A549 (cell line): ENCODE results near the gene HNF4A. TPM values are rescaled to one million over a fixed set of nuclear protein-coding genes. Genes with fewer than 3 reads are reported as not detected.

ENCODE experiments used
- ATAC-seq, 2 experiments: fragments of 200-7000 bp in 1 of 2; fragments of >200 bp in 1 of 2; cut with Nextera tagmentation in 1 of 2; cut with Tn5 transposase in 1 of 2; 3 replicates each; pipeline versions ENCODE4 v1.8.0 to v1.9.1; 2018 to 2020; ENCODE audit warnings: mild to moderate bottlenecking in 1 of 2, moderate library complexity in 1 of 2
- CTCF ChIA-PET: fragments of 300-600 bp; sonication (Branson Sonifier 250); formaldehyde crosslinking; extraction: SDS; loops from one replicate; lab custom pipeline; 2021; ENCODE audit warnings: antibody characterized with exemption, inconsistent platforms; lab: Yijun Ruan, JAX
- POLR2A ChIA-PET: fragments of 350-600 bp; formaldehyde crosslinking; extraction: SDS; loops from one replicate; lab custom pipeline; 2021; ENCODE audit warnings: antibody characterized with exemption, inconsistent platforms; lab: Yijun Ruan, JAX
- DNase-seq, 2 experiments: peaks; one replicate each; pipeline versions ENCODE4 v3.0.0 to v3.0.0-alpha.2; 2011 to 2016; ENCODE audit warnings: low read depth in 1 of 2, low spot score in 1 of 2
- FAIRE-seq: peaks from 2 replicates; lab custom pipeline; 2011; peaks lifted over from hg19 to GRCh38; lab: Jason Lieb, UNC
- H3K27ac ChIP-seq, 2 experiments: fragments of >200 bp; sonication (Bioruptor Twin); formaldehyde crosslinking; 3 replicates each; pipeline ENCODE4 v1.5.1; 2016 to 2017
- H3K4me1 ChIP-seq: fragments of >200 bp; sonication (Bioruptor Twin); formaldehyde crosslinking; 3 replicates; pipeline ENCODE4 v1.6.1; 2016
- H3K4me2 ChIP-seq: fragments of >200 bp; sonication (Bioruptor Twin); formaldehyde crosslinking; 3 replicates; pipeline ENCODE4 v1.6.1; 2016
- H3K4me3 ChIP-seq: fragments of >200 bp; sonication (Bioruptor Twin); formaldehyde crosslinking; 3 replicates; pipeline ENCODE4 v1.5.1; 2016
- H3K9me3 ChIP-seq: fragments of >200 bp; sonication (Bioruptor Twin); formaldehyde crosslinking; 3 replicates; pipeline ENCODE4 v1.6.1; 2016
- BCL3 ChIP-seq: fragments of >200 bp; sonication (Bioruptor Twin); formaldehyde crosslinking; IDR thresholded peaks from 3 replicates; pipeline ENCODE4 v1.6.1; 2016
- CEBPB ChIP-seq, 2 experiments: fragments of >200 bp in 1 of 2; sonication (Bioruptor Twin) in 1 of 2; formaldehyde crosslinking in 1 of 2; IDR thresholded peaks; 2 replicates each; pipeline ENCODE4 v1.6.1; 2012 to 2016
- CHD4 ChIP-seq: fragments of 200-600 bp; sonication (generic); IDR thresholded peaks from 2 replicates; pipeline ENCODE4 v1.6.1; 2016; ENCODE audit warnings: antibody characterized with exemption, mild to moderate bottlenecking, borderline replicate concordance
- EP300 ChIP-seq, 2 experiments: fragments of >200 bp; sonication (Bioruptor Twin); formaldehyde crosslinking; IDR thresholded peaks; 2 replicates in 1 of 2; 3 replicates in 1 of 2; pipeline ENCODE4 v1.6.1; 2016 to 2017
- ESRRA ChIP-seq: fragments of 150-350 bp; IDR thresholded peaks from 2 replicates; pipeline ENCODE4 v1.6.1; 2014; ENCODE audit warnings: mild to moderate bottlenecking, low read length, borderline replicate concordance
- FOSL2 ChIP-seq, 2 experiments: fragments of 450-650 bp in 1 of 2; fragments of >200 bp in 1 of 2; sonication (Bioruptor Twin) in 1 of 2; formaldehyde crosslinking; IDR thresholded peaks; 2 replicates each; pipeline versions ENCODE4 v1.5.0 to v1.6.1; 2016 to 2020; ENCODE audit warnings: mild to moderate bottlenecking in 1 of 2, moderate library complexity in 1 of 2
- GATA3 ChIP-seq: IDR thresholded peaks from 2 replicates; pipeline ENCODE4 v1.6.1; 2012; ENCODE audit warnings: borderline replicate concordance
- HDAC2 ChIP-seq: fragments of 200-600 bp; sonication (generic); IDR thresholded peaks from 2 replicates; pipeline ENCODE4 v1.6.1; 2016
- JUN ChIP-seq, 2 experiments: fragments of >200 bp; sonication (Bioruptor Twin); formaldehyde crosslinking; IDR thresholded peaks; 2 replicates in 1 of 2; 3 replicates in 1 of 2; pipeline ENCODE4 v1.6.1; 2016 to 2017
- JUNB ChIP-seq: fragments of >200 bp; sonication (Bioruptor Twin); formaldehyde crosslinking; IDR thresholded peaks from 2 replicates; pipeline ENCODE4 v1.6.1; 2016
- KDM1A ChIP-seq: fragments of 200-600 bp; sonication (generic); IDR thresholded peaks from 2 replicates; pipeline ENCODE4 v1.6.1; 2016; ENCODE audit warnings: low read depth, mild to moderate bottlenecking
- MAZ ChIP-seq: fragments of 150-350 bp; IDR thresholded peaks from 2 replicates; pipeline ENCODE4 v1.6.1; 2014; ENCODE audit warnings: antibody characterized with exemption, low read depth, low read length, borderline replicate concordance
- NFE2L2 ChIP-seq: fragments of 150-350 bp; conservative IDR thresholded peaks from 2 replicates; pipeline ENCODE4 v1.6.1; 2014; ENCODE audit warnings: low read length
- NR3C1 ChIP-seq: fragments of >200 bp; sonication (Bioruptor Twin); formaldehyde crosslinking; IDR thresholded peaks from 3 replicates; pipeline ENCODE4 v1.6.1; 2017
- RAD21 ChIP-seq, 2 experiments: fragments of >200 bp in 1 of 2; sonication (Bioruptor Twin) in 1 of 2; formaldehyde crosslinking in 1 of 2; IDR thresholded peaks in 1 of 2; conservative IDR thresholded peaks in 1 of 2; 2 replicates in 1 of 2; 3 replicates in 1 of 2; pipeline ENCODE4 v1.6.1; 2012 to 2018; ENCODE audit warnings: inconsistent platforms in 1 of 2
- RCOR1 ChIP-seq: fragments of 150-350 bp; IDR thresholded peaks from 2 replicates; pipeline ENCODE4 v1.6.1; 2014; ENCODE audit warnings: antibody characterized with exemption, low read length, low read depth
- SMC3 ChIP-seq: fragments of >200 bp; sonication (Bioruptor Twin); formaldehyde crosslinking; IDR thresholded peaks from 3 replicates; pipeline ENCODE4 v1.6.1; 2018; ENCODE audit warnings: inconsistent platforms
- WGBS: methylation state at CpG from one replicate; pipeline ENCODE4 v1.1.6; 2017; ENCODE audit errors: missing lambda C conversion rate; 5-methylcytosine and 5-hydroxymethylcytosine counted together
- polyA plus RNA-seq, 4 experiments: library from polyadenylated mRNA; depleted of rRNA in 3 of 4; stranded (reverse); fragments of >200 nt; fragmentation: RNase III in 1 of 4; extraction: RNeasy Plus Mini Kit Qiagen cat#74134 plus additional on column Dnase treatment in 1 of 4; gene quantifications; 2 replicates in 3 of 4; 3 replicates in 1 of 4; pipeline ENCODE4 v1.2.3, GENCODE V29; 2011 to 2017
- TF ChIP-seq, protein P1 (sequence below): IDR thresholded peaks from 2 replicates; pipeline ENCODE4 v1.6.1; 2012; ENCODE audit warnings: low read depth, borderline replicate concordance
- TF ChIP-seq, protein P2 (sequence below): fragments of >200 bp; sonication (Bioruptor Twin); formaldehyde crosslinking; IDR thresholded peaks from 2 replicates; pipeline ENCODE4 v1.6.1; 2016

Gene HNF4A
- polyA plus RNA-seq, 2 of the 4 experiments (the other 2 are of a cell fraction), result 20.0 to 26.2 TPM

DNA sequence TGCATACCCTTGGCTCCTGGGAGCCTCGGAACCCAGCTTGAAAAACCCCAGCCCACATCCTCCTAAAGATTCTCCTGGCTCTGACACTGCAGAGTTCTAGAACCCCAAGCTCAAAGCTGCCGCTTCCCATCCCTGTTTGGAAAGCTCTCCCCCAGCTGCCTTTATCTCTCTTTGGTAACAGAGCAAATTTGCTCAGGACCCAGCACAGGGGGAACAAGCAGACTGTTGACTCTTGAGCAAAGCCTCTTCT, 38.9 kb downstream of the HNF4A start:
- Histone ChIP-seq H3K9me3 (no peaks in the 10 kb centered on the region), H3K4me3 (no peak overlapping the region), H3K27ac (peak overlapping the region; percentile 75 to 87), H3K4me2 (peak overlapping the region; percentile 29), H3K4me1 (peaks cover 72% of the 10 kb centered on the region)
- peak; percentile 19 to 66; a peak in 4 of 6 replicates for ATAC-seq
- ChIA-PET CTCF (interaction anchor here (1.0 to 10.5 kb wide), 9 partner anchors 11 to 339 kb away, joined by 3 to 147 read pairs (median 8); no protein-coding TSS in a partner anchor), POLR2A (no interaction called here)
- DNase-seq, result no peak
- 32% methylated on average over 2 of the region's 2 CpGs for WGBS
- no peak for FAIRE-seq
- TF ChIP-seq RCOR1 (no peak), JUN (IDR thresholded peaks at IDR 0.05) (peak in 1 of 2 experiments; percentile 84; a peak in 3 of 5 replicates), CEBPB (IDR thresholded peaks at IDR 0.05) (no peak), GATA3 (peak; percentile 56; the same call in 1 of the 2 replicates), BCL3 (no peak; the same call in 2 of the 3 replicates), ESRRA (no peak), MAZ (no peak), SMC3 (no peak)
- TF ChIP-seq, protein P1, sequence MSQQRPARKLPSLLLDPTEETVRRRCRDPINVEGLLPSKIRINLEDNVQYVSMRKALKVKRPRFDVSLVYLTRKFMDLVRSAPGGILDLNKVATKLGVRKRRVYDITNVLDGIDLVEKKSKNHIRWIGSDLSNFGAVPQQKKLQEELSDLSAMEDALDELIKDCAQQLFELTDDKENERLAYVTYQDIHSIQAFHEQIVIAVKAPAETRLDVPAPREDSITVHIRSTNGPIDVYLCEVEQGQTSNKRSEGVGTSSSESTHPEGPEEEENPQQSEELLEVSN, result no peak

DNA sequence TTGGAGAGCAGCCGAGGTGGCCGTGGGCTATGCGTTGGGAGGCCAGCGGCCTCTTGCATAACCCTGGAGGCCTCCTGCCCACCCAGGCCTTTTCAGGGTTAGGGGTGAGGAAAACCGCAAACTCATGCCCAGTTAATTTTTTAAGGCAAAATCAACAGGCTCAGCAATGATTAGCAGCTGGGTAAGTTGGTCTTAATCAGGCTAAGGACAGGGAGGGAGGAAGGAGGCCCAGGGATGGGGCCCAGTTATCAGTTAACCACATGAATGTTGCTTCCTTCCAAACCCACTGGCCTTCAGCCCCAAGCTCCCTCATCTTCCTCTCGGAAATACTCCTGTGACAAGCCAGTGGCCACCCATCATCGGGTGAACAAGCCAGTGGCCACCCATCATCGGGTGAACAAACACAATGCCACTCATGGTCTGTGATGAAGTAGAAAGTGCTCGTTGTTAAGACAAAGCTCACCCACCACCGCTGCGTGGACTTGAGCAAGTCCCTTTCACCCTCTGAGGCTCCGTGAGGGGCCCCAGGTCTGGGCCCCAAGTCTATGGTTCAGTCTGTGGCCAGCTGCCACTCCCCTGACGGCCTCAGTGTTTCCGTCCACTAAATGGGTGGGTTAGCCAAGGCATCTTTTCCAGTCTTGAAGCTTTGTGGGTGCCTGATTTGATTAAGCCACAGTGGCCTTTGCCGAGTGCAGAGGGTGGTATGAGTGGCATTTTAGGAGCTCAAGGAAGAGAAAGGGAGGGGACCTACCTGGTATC, 39.4 kb downstream of the HNF4A start:
- WGBS, result 55% methylated on average over 15 of the region's 15 CpGs
- TF ChIP-seq CHD4 (peak; percentile 83), JUNB (peak; percentile 58), JUN (IDR thresholded peaks at IDR 0.05) (peak; percentile 30 to 77; a peak in 3 of 5 replicates), KDM1A (peak; percentile 97), RAD21 (conservative IDR thresholded peaks at IDR 0.05 in 1 of 2, IDR thresholded peaks at IDR 0.05 in 1 of 2) (peak in 1 of 2 experiments; percentile 11; a peak in 1 of 5 replicates), EP300 (IDR thresholded peaks at IDR 0.05) (peak; percentile 85 to 92; a peak in 3 of 5 replicates), ESRRA (no peak), CEBPB (IDR thresholded peaks at IDR 0.05) (peak; percentile 80 to 86), MAZ (no peak), HDAC2 (peak; percentile 91), NR3C1 (no peak), NFE2L2 (no peak), FOSL2 (IDR thresholded peaks at IDR 0.05) (no peak), FOSL2 (CRISPR knock-in tag; IDR thresholded peaks at IDR 0.05) (peak; percentile 16; the same call in 1 of the 2 replicates), BCL3 (peak; percentile 73; the same call in 1 of the 3 replicates)
- TF ChIP-seq, protein P2, sequence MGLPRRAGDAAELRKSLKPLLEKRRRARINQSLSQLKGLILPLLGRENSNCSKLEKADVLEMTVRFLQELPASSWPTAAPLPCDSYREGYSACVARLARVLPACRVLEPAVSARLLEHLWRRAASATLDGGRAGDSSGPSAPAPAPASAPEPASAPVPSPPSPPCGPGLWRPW, result peak; percentile 55; the same call in 1 of the 2 replicates
- Histone ChIP-seq H3K27ac (peak overlapping the region; percentile 75 to 87), H3K4me2 (peak overlapping the region; percentile 29), H3K4me1 (peaks cover 77% of the 10 kb centered on the region), H3K4me3 (no peak overlapping the region), H3K9me3 (no peaks in the 10 kb centered on the region)
- ChIA-PET CTCF (interaction anchor here (0.7 to 10.5 kb wide), 12 partner anchors 11 to 338 kb away, joined by 3 to 147 read pairs (median 8); partner anchors contain the start of gene FITM2), POLR2A (interaction anchor here (0.6 kb wide), 1 partner anchor 12 kb away, joined by 3 read pairs; no protein-coding TSS in a partner anchor)
- FAIRE-seq (no peak), ATAC-seq (peak in 1 of 2 experiments; percentile 11; a peak in 2 of 6 replicates), DNase-seq (peak in 1 of 2 experiments; percentile 74)
